Activated T-cell treated with anti-CD3 and anti-CD28 coated beads for 24 hours (primary cell): ENCODE results near the gene CLDN3.
"Not testable (repeated sequence)": the region's sequence is repeated elsewhere in the genome, so short reads cannot be mapped to it uniquely, and the experiment has no call there.

ENCODE experiments used
- DNase-seq: peaks from one replicate; pipeline ENCODE4 v3.0.0-alpha.2; 2020; ENCODE audit warnings: low read depth

CLDN3 gene

DNA sequence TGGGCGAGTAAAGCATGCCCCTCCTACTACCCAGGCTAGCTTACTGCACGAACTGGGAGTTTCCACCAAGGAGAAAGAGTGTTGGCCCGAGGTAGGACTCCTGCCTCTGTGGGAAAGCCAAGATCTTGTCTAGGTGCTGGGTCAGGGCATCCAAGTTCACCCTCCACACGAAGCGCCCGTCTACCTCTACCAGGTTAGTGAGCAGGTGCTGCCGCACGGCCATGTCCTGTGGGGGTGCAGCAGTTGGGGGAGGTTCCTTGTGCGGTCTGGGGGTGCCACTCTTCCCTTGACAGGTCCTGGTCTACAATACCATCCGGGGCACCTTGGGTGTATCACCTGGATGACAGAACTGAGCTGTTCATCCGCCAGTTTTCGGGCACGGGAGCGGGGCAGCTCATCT is 33.2 kb downstream of the CLDN3 start:
- no peak for DNase-seq

DNA sequence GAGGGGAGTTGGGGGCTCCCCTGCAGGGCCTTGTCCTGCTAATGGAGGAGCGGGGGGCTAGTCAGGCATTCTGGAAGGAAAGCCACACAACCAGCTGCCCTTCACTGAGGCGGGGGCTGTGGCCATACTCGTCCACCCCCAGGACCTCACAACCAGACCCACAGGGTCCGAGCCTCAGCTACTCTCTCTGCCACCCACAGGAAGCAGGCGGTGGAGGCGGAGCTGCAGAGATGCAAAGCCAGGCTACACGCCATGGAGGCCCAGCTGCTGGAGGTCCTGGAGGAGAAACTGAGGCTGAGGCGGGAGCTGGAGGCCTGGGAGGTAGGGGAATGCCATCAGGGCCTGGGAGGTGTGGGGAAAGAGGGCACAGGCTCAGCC is 34.6 kb downstream of the CLDN3 start:
- no peak for DNase-seq

DNA sequence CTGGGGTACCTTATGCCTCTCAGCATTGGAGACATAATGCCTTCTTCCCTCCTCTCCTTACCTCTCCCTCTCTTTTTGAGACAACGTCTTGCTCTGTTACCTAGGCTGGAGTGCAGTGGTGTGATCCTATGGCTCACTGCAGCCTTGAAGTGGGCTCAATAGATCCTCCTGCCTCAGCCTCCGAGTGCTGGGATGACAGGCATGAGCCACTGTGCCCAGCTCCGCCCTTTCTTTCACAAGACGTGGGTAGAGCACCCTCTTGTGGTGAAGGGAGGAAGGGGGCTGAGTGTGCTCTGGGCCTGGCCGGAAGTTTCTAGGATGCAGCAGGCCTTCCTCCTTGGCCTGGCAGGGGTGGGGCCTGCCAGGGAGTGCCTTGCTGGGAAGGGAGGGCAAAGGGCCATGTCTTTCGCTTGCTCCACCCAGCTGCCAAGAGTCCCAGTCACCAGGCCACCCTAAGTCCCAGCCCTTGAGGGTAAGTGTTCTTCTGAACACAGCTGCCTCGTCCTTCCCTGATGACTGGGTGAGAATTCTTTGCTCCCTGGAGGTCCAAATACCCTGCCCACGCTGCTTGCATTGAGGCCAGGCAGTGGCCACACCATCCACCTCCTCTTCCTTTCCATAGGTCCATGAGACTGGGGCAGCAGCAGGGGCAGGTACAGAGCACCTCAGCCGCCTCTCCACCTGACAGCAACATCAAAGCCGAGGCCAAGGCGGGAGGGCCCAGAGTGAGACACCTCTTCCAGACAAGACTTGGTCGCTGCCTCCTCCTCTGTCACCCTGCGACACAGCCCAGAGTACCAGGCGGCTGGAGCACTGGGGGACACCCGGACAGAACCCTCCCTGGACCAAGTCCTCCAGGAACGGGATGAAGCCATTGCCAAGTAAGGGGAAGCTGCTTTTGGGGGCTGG is 35.2 kb downstream of the CLDN3 start:
- peak; percentile 79 for DNase-seq

DNA sequence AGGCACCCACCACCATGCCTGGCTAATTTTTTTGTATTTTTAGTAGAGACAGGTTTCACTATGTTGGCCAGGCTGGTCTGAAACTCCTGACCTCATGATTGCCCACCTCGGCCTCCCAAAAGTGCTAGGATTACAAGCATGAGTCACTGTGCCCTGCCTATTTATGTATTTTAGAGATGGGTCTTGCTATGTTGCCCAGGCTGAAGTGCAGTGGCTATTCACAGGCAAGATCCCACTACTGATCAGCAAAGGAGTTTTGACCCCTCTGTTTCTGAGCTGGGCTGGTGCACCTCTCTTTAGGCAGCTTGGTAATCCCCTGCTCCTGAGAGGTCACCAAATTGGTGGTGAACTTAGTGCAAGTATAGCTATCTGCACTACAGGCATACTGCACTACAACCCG is 37.7 kb downstream of the CLDN3 start:
- no peak for DNase-seq

DNA sequence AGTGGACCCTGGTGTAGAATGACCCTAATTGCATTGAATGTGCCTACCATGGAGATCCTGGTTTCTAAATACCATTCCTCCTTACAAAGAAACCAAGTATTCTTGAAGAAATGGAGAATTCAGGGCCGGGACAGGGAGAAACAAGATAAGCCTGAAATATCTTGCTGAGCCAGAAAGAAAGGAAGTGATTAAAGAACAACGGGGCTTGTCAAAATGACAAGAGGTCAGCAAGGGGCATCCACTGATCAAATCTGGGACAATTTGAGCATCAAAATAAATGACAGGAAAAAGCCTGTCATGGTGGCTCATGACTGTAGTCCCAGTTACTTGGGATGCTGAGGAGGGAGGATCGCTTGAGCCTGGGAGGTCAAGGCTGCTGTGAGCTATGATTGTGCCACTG is 39.6 kb downstream of the CLDN3 start:
- no peak for DNase-seq

DNA sequence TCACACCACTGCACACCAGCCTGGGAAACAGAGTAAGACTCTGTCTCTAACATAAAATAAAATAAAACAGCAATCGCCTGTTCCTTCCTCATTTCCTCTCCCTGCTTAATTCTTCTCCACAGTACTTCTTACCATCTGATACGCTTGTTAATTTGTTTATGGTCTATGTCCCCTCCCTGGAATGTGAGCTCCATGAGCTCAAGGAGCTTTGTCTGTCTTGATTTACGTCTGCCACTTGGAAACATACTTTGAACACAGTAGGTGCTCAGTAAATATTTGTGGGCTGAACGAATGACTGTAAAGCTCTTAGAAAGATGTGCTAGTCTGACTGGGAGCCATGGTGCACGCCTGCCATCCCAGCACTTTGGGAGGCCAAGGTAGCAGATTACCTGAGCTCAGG is 41.5 kb downstream of the CLDN3 start:
- no peak for DNase-seq

DNA sequence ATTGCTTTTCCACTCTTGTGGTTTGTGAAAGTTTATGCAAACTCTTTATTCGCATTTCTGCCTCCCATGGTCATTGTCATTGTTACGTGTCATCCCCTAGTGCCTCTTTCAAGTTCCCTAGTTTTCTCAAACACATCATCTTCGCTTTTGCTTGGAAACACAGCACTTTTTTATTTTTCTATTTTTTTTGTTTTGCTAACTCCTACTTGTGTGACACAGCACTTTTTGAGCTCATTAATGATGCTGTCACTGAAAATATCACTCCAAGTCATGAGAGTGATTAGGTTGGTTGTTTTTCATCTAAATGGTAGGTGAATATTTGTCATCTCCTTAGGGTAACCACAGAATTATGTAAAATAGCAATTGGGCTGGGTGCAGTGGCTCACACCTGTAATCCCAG is 42.1 kb downstream of the CLDN3 start:
- DNase-seq, result no peak

DNA sequence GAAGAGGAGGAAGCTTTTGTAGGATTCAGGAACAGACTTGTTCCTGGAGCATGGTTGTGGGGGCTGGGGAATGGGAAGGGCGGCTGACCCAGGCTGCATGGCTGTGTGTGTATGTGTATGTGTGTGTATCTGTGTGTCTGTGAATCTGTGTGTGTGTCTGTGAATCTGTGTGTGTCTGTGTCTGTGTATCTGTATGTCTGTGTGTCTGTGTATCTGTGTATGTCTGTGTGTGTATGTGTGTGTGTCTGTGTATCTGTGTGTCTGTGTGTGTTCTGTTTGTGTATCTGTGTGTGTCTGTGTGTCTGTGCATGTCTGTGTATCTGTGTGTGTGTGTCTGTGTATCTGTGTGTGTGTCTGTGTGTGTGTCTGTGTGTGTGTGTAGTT is 44.0 kb downstream of the CLDN3 start:
- no peak for DNase-seq

DNA sequence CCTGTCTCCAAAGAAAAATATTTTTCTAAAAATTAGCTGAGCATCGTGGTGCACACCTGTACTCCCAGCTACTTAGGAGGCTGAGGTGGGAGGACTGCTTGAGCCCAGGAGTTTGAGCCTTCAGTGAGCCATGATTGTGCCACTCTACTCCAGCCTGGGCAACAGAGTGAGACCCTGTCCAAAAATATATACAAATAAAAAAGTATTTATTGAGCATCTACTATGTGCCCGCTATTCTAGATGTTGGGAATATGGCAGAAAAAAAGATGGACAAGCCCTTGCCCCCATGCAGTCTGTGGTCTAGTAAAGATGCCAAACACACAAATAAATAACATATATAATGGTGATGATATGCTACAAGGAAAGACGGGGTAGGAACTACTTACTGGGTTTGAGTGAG is 46.3 kb downstream of the CLDN3 start:
- DNase-seq, result no peak

DNA sequence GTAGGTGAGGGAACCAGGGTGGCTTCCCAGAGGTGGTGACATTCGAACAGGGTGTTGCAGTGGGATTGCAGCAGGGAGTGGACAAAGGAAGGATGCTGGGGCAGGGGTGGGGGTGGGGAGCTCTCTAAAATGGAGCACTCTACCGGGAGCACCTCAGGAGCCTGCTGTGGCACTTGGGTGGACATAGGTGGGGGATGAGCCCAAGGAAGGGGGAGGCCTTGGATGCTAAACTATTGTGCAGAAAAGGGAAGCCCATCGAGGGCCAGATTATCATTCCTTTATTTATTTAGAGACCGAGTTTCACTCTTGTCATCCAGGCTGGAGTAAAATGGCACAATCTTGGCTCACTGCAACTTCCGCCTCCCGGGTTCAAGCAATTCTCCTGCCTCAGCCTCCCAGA is 47.3 kb downstream of the CLDN3 start:
- DNase-seq, result no peak

DNA sequence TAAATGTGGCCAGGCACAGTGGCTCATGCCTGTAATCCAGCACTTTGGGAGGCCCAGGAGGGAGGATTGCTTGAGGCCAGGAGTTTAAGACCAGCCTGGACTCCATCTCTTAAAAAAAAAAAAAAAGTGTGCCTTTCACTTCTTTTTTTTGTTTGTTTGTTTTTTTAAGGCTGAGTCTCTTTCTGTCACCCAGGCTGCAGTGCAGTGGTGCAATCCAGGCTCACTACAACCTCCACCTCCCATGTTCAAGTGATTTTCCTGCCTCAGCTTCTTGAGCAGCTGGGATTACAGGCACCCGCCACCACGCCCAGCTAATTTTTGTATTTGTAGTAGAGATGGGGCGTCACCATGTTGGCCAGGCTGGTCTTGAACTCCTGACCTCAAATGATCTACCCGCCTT is 47.9 kb downstream of the CLDN3 start:
- not testable (repeated sequence) for DNase-seq

DNA sequence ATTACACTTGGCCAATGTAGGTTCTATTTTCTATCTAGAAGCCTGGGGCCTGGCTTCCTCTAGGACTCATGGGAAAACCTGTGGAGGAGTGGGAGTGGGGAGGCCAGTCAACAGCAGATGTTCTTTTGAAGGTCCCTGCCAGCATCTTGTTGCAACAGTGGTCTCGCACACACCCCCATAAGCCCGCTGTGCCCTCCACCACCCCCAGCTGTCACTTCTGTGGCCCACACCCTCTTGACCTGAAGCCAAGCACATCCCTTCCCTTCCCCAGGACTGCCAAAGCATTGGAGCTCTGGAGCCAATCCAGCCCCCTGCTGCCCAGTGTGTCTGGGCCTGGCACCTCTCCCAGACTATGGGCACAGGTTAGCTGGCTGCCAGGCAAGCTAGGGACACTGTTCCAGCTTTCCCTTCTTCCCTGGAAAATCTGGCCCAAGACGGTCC is 48.7 kb downstream of the CLDN3 start:
- no peak for DNase-seq

DNA sequence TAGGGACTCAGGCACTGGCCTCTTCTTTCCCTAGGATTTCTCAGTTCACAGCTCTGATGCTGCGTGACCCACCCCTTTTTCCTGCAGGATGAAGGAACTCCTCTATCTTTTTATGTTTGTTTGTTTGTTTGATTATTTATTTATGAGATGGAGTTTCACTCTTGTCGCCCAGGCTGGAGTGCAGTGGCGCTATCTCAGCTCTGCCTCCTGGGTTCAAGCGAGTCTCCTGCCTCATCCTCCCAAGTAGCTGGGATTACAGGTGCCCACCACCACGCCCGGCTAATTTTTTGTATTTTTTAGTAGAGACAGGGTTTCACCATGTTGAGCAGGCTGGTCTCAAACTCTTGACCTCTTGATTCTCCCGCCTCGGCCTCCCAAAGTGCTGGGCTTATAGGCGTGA is 49.6 kb downstream of the CLDN3 start:
- DNase-seq, result not testable (repeated sequence)

DNA sequence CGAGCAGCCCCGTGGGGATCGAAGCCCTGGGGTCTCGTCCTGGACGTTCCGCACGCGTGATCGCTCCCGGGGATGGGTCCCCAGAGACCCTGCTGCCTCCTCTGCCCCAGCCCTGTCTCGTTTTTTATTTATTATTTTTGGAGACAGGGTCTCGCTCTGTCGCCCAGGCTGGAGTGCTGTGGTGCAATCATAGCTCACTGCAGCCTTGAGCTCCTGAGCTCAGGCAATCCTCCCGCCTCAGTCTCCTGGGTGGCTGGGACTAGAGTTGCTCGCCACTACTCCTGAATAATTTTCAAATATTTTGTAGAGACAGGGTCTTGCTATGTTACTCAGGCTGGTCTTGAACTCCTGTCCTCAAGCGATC is 50.3 kb downstream of the CLDN3 start:
- no peak for DNase-seq
